ENCODE data around the gene KLHDC3.
A peak's percentile ranks its signal among the peaks of the same experiment; 100 is the strongest.
"Not testable (repeated sequence)": the region's sequence is repeated elsewhere in the genome, so short reads cannot be mapped to it uniquely, and the experiment has no call there.

Gene KLHDC3

GRCh38 chr6:42988486-42989020 lies 25.5 kb upstream of the KLHDC3 start:
- no peak for DNase-seq
- ATAC-seq: no peak

GRCh38 chr6:42989923-42990322 lies 24.1 kb upstream of the KLHDC3 start:
- DNase-seq (no peak), ATAC-seq (no peak)

DNA sequence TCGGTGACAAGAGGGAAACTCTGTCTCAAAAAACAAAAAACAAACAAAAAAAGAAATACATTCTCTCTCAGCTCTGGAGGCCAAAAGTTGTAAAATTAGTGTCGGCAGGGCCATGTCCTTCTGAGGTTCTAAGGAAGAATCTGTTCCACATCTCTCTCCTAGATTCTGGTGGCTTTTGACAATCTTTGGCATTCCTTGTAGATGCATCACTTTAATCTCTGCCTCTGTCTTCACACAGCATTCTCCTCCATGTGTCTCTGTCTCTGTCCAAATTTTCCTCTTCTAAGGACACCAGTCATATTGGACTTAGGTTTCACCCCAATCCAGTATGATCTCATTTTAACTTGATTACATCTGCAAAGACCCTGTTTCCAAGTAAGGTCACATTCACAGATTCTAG lies 20.6 kb upstream of the KLHDC3 start:
- no peak for ATAC-seq

GRCh38 chr6:42996513-42996912 lies 17.5 kb upstream of the KLHDC3 start:
- no peak for ATAC-seq
- no peak for DNase-seq

More for the DNA sequence above, 20.6 kb upstream of the KLHDC3 start:
- no peak for DNase-seq

- DNase-seq, ATAC-seq: not testable (repeated sequence)
Measured at GRCh38 chr6:42998205-42998604, 15.8 kb upstream of the KLHDC3 start.

DNA sequence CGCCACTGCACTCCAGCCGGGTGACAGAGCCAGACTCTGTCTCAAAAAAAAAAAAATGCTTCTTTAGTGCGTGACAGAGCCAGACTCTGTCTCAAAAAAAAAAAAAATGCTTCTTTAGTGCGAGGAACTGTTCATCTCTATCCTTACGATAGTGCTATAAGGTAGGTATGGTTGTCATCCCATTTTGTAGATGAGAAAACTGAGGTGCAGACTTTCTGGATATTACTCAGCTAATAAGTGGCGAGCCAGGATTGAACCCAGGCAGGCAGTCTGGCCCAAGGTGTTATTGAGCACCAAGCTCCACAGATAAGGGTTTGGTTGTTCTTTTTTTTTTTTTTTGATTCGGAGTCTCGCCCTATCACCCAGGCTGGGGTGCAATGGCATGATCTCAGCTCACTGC lies 12.2 kb upstream of the KLHDC3 start:
- no peak for DNase-seq
- ATAC-seq: no peak

- no peak for ATAC-seq
- DNase-seq: no peak
Measured at GRCh38 chr6:43005844-43006243, 8.2 kb upstream of the KLHDC3 start.

GRCh38 chr6:43006251-43006650 lies 7.8 kb upstream of the KLHDC3 start:
- DNase-seq (no peak), ATAC-seq (no peak)

- ATAC-seq: no peak
- no peak for DNase-seq
Measured at GRCh38 chr6:43007126-43007525, 6.9 kb upstream of the KLHDC3 start.

- DNase-seq (peak; percentile 35), ATAC-seq (no peak)
Measured at GRCh38 chr6:43009124-43009523, 4.9 kb upstream of the KLHDC3 start.

- ATAC-seq (no peak), DNase-seq (no peak)
Measured at GRCh38 chr6:43011207-43011606, 2.8 kb upstream of the KLHDC3 start.

GRCh38 chr6:43012364-43012763 lies 1.7 kb upstream of the KLHDC3 start:
- ATAC-seq (no peak), DNase-seq (no peak)

GRCh38 chr6:43013097-43013842 lies 779 bp upstream of the KLHDC3 start:
- DNase-seq (no peak), ATAC-seq (peak; percentile 23)

DNA sequence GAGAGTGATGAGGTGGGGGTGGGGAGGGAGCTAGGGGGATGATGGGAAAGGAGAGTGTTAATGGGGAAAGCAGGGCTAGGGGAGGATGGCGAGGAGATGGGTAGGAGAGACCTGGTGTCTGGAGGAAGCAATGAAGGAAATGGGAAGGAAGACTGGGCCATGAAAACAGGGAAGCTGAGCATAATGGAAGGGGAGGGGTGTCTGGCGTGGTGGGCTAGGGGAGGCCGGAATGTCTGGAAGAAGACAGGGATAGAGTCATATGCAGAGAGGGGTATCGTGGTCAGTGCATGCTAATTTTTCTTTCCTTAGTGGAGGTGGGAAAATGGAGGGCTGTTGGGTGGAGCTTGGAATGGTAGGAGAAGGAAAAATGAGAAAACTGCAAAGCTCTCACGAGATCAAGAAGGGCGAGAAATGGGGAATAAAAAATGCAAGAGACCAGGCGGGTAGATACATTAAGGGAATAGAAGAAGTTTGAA lies 423 bp downstream of the KLHDC3 start:
- DNase-seq (no peak), ATAC-seq (no peak)

GRCh38 chr6:43016176-43016942 lies 2.3 kb downstream of the KLHDC3 start:
- no peak for DNase-seq
- no peak for ATAC-seq

GRCh38 chr6:43016943-43017334 lies 2.9 kb downstream of the KLHDC3 start:
- no peak for DNase-seq
- ATAC-seq: no peak

DNA sequence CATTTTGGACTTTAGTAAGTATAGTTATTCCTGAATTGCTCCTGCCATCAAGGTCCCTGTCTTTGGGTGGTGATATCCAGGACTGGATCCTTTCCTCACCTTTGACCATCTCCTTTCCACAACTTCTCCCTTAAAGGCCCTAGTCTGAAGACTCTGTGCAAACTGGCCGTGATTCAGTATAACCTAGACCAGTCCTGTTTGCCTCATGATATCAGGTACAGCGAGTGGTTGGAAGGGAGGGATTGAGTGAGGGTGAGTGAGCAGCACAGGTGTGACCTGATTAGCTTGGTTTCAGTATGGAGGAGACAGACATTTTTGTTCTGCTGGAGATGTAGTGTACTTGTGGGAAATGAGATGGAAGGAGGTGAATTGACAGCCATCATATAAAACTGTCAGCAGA lies 5.1 kb downstream of the KLHDC3 start:
- ATAC-seq (no peak), DNase-seq (no peak)

GRCh38 chr6:43020052-43020705 lies 6.1 kb downstream of the KLHDC3 start:
- ATAC-seq (no peak), DNase-seq (no peak)

- DNase-seq: no peak
- ATAC-seq: no peak
Measured at GRCh38 chr6:43020847-43021246, 6.8 kb downstream of the KLHDC3 start.

GRCh38 chr6:43021270-43022047 lies 7.4 kb downstream of the KLHDC3 start, which contains the start of gene RRP36:
RRP36 (plus strand) TSS chr6:43021623; CDS start chr6:43021655, 32 bp downstream.
- peak; percentile 87 for ATAC-seq

DNA sequence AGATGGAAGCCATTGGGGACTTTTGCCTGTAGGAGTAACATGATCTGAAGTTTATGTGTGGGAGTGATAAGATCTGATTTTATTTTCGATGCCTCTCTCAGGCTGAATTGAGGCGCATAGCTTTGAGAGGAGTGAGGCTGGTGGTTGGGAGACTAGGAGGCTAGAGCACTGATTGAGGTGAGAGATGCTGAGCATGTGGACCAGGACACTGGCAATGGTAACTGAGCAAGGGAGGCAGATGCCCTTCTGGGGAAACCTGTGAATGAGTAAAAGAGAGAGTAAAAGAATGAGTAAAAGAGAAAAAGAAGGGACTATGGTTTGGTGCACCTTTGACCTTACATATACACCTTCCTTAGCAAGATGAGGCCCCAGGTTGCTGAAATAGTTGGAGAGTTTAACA lies 10.4 kb downstream of the KLHDC3 start:
- ATAC-seq: no peak

More at GRCh38 chr6:43021270-43022047, 7.4 kb downstream of the KLHDC3 start, which contains the start of gene RRP36:
- peak; percentile 84 for DNase-seq

GRCh38 chr6:43026365-43026764 lies 12.3 kb downstream of the KLHDC3 start:
- no peak for ATAC-seq
- no peak for DNase-seq

More for the DNA sequence above, 10.4 kb downstream of the KLHDC3 start:
- DNase-seq: no peak

All from stimulated activated naive CD8-positive, alpha-beta T cell treated with anti-CD3 and anti-CD28 coated beads, Interleukin-15, Interleukin-2, amounts not matched to agents 100 U/mL and 50 U/mL, for 24 hours (primary cell).